Ammon's horn (tissue), 1 donor: Measurements from ENCODE around the gene CDKN1C.
A peak's percentile ranks its signal among the peaks of the same experiment; 100 is the strongest.

Experiments
- DNase-seq: peaks from one replicate; pipeline ENCODE4 v3.0.0-alpha.2; 2016; ENCODE audit warnings: low spot score

CDKN1C gene

DNA sequence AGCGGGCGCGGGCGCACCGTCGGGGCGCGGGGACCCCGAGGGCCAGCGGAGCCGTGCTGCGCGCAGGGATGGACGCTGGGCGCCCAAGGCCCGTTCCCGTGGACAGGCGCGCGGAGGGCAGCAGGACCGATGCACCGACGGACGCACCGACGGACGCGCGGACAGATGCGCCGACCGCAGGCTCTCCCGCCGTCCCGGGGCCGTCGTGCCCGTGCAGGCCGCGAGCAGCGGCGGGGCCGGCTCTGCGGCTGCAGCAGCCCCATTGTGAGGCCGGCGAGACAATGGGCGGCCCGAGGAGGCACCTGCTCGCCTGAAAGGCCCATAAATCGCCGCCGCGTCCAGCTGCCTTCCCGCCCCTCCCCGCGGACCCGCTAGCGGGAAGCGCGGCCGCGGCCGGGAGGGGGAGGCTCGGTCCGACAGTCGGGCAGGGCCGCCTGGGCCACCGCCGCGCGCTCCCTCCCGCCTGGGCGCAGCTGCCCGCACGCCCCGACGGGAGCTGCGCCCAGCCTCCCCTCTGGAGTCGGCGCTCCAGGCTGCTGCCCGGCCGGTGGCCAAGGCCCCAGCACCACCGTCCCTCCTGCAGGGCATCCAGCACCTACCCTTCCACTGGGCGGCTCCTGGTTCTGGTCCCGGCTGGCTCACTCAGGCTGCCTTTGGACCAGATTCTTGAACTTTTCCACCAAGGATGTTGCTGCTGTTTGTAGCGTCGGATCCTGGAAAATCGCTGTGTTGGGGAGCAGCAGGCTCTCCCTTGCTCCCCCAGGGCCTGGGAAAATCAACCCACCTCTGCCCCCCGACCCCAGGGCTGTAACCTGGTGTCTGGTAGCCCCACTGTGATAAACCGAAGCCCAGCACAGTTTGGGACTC, 15.8 kb downstream of the CDKN1C start:
- DNase-seq, result peak; percentile 54

DNA sequence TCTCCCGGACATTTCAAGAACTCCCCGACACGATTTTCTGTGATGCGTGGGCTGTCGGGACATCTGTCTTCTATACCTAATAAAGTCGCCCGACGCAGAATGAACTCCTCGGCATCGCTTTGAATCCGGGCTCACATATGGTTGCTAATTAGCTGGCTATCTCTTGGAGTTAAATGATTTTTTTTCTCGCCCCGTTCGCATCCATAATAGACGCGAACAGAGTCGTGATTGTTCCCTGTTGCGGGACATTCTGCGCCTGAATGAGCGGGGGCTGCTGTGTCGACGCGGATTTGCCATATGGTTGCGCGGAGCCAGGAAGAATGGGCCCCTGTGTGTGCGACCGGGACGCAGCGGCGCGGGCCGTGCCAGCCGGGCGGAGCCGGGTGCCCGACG, 16.4 kb downstream of the CDKN1C start:
- peak; percentile 92 for DNase-seq

DNA sequence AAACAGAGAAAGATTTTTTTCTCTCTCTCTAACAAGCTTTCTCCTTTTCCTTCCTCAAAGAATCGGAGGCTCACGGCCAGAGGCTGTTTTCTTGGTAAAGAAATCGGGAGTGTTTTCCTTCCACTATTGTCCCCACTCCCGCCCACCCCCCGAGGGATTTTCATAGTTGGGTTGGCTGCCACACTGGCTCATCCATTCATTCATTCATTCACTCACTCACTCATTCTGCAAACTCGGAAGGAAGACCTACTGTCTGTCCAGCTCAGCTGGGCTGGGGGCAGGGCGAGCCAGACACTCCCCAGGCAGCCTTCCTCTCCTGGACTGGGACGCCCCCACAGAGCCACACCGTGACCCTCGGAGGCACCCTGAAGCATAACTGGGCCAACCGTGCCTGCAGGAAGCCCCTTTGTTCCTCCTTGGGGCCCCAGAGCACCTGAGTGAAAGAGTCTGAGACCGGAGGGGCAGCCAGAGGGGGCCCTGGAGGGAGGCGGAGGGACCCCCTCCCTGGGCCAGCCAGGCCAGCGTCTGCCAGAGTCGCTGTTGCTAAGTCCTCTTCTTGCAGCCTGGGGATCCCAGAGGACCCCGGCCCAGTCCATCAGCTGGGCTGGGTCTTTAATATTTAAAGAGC, 17.0 kb downstream of the CDKN1C start:
- no peak for DNase-seq

DNA sequence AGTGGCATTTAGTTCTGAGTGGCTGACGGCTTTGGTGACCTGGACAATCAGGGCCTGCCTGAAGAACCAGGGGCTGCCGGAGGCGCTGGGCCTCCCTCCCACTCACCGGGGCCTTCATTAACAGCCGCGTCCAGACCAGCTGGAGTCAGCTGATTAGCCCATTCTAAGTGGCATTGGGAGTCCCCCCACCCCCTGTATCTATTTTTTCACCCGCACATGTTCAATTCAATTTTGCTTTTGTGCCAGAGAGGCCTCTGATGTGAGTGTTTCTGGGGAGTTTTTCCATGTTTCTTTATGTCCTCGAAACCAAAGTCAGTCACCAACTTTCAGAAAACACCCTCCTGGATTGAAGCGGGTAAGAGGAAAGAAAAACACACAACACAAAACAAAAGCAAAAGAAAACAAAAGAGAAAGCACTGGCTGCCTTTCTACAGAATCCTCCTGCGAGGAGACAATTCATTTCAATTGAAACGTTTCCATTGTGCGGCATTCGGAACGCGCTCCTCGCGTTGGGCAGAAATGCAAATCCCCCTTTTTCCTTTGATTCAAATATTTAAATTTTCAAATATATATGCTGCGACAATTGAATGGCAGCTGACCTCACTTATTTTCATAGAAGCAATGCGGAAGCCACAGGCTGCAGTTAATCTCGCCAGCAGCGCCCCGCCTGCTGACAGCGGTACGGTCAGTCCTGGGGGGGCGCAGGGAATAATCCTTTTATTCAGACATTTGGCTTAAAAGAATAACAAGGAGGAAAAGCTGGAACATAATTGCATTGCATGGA, 17.7 kb downstream of the CDKN1C start:
- DNase-seq, result peak; percentile 53

DNA sequence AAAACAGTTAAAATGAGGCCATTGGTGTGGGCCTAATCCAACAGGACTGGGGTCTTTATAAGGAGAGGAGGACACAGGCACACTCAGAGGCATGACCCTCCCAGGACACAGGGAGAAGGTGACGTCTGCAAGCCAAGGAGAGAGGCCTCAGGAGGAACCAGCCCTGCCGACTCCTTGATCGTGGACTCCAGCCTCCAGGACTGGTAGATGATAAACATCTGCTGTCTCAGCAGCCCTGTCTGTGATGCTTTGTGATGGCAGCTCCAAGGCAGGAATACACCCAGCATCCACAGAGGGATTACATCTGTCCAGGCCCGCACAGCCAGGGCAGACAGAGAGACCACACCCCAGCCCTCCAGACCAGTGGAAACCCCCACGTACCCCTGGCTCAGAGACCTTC, 18.4 kb downstream of the CDKN1C start:
- DNase-seq, result no peak

DNA sequence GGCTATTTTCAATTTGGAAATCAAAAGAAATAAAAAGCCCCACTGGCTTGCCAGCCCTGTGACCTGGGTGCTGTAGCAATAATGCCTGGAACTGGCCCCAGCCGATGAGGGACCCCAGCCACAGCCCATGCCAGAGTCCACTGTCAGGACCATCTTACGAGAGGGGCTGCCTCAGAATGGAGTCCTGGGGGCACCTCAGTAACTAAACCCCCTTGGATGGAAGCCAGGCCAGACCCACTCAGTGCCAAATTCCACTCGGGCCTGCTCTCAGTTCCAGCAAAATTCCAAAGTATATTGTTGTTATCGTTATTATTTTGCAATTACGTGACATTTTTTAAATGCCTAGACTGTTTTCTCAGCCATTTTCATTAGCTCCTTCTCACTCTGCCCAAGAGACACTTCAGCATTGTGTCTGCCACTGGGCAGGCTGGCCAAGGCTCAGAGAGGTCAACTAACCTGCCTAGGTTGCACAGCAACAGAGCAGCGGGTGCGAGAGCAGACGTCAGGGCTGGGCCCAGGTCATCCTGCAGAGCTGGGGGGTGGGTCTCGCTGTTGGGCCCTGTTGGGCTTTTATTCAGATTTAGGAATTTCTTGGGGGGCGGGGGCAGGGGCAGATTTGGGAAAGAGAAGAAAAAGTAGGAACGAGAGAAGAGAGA, 19.5 kb downstream of the CDKN1C start:
- no peak for DNase-seq

DNA sequence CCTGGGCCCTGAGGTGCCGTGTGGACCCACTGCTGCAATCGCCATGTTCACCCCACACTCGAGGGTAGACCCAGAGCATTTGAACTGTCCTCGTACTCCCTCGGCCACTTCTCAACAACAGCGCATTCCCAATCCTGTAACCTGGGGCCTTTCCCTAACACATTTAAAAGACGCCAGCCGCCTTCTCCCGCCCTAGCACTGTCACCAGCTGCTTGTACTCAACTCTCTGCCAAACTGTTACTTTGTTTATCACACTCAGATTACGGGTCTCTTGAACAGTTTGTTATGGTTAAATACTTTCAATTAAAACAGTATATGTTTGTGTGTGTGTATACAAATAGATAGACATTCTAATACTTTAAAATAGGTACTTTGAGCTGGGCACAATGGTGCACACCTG, 20.7 kb downstream of the CDKN1C start:
- no peak for DNase-seq

DNA sequence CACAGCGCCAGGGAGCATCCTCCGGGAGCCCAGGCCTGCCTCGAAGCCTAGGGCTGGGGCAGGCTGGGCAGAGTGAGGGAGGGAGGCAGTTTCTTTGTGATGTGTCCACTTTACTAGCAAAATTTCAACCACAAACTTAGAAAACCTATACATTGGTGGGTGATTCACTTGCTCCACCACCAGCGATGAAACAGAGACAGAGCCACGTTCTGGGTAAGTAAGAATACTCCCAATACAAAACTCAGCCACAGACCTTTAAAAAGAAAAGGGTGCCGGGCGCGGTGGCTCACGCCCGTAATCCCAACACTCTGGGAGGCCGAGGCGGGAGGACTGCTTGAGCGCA, 22.3 kb downstream of the CDKN1C start:
- DNase-seq, result no peak

DNA sequence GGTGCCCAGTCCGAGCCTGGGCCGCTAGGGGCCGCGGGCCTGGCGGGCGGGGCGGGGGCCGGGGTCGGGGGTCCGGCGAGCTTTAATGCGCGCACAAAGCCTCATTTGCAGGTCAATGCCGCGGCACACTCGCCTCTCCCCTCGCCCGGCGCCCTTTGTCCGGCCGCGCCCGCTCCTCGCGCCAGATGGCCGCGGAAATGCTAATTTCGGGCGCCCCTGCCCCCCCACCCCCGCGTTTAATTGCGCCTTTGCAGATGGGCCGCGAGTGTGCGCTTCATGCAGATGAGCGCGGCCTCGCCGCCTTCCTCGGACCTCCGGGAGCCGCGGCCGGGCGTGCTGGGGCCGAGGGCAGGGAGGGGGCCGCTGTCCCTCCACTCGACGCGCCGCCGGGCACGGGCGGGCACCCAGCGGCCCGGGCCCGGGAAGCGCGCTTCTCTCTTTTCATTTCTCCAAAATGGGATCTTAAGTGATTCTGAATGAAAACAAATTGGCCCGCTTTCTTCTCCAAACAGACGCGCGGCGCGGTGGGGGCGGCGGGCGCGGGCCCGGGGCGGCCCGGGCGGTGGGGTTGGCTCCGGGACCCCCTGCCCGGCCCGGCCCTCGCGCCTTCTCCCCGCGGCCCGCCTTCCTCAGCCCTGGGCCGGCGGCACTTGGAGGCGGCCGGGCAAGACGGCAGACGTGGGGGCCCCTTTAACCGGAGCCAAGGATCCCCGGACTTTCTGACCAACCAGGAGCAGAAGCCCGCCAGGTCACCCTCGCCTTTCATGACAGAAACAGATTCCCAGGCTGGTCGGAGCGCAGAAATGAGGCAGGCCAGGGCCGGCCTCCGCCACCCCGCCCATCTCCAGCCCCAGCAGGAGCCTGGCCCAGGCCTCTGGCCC, 22.9 kb downstream of the CDKN1C start:
- DNase-seq, result no peak

DNA sequence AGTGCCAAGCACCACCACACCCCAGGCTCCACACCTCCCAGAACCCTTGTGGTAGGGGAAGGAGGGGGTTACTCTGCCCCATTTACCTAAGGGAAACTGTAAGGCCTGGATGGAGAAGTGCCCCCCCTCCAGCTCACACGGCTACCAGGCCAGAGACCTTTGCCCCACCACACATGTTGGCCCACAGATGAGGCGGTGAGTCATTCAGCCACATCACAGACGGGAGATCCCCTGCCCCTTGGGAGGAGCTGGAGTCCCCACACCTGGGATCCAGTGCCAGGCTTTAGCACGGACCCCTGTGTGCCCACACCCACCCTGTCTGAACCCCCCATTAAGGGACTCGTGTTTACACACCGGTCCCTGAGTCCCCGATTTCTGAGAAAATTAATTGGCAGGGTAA, 24.9 kb downstream of the CDKN1C start:
- DNase-seq, result no peak

DNA sequence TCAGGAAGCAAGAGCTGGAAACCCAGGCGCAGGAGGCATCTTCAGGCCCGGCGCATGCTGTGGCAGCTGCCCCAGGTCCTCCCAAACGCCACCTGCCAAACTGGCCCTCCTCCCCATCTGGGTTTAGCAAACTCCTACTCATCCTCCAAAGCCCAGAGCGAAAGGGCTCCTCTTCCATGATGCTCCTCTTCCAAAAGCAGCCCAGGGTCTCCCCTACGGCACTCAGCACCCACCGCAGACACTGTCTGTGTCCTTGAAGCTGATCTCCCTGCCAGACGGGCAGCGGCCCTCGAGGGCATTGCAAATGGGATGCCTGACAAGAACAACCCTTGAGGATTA, 25.9 kb downstream of the CDKN1C start:
- no peak for DNase-seq

DNA sequence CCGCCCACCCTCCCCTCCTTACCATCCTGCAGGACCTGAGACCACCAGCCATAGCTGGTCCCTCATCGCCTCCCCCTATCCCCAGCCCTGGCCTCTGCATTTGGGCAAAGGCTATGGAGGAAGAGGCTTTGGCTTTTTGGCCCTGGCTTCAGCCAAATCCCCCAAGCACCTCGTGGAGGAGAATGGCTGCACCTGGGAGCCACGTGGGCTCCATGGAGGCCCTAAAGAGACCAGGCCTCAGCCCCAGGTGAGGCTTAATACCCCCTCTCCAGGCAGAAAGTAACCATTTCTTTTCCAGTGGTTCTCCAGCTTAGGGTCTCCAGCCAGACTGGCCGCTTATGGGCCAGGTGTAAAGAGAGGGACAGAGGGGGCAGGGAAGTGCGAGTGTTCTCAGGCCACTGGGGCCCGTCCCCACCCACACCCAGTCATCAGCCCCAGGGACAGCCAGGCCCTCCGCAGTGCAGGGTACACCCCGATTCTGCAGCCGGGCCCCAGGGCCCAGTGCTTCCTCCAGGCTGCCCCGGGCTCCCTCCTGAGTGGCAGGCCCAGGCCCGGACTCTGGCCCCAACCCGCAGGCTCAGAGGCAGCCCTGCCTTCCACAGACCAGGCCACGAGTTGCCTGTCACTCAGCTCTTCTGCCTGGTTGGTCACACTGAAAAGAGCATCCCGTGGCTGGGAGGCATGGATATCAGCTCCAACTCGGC, 26.4 kb downstream of the CDKN1C start:
- DNase-seq, result no peak

DNA sequence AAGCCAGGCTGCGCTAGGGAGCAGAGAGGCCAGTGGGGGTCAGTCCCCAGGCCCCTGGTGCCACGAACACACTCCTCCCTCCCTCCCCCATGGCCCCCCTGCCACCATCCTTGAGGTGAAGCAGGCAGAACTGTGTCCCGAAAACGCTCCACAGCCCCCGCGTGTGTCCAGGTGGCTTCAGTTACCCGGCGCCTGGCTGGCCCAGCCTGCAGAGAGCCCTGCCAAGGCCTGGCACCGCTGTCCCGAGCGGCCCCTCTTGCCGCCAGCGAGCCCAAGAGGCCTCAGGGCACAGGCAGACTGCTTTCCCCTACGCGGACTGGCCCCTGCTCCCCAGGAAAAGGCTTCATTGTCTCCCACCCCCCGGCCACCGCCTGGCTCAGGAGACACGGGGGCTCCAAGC, 27.7 kb downstream of the CDKN1C start:
- DNase-seq, result no peak

DNA sequence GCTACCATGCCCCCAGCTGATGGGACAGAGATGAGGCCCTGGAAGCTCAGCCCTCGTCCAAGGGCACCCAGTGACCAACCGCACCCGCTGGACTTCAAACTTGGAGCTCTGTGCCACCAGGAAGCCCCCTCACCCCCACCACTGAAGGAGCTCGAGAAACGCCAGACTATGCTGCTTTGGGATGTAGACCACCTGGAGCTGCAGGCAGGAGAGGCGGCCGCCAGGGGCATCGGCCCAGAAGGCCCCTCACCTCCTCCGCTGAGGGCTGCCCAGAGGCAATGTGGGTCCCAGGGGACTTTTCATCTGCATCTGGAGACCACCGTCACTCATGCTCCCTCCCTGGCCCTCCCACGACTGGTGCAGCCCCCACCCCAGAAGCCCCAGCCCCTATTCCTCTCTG, 28.3 kb downstream of the CDKN1C start:
- DNase-seq, result no peak

DNA sequence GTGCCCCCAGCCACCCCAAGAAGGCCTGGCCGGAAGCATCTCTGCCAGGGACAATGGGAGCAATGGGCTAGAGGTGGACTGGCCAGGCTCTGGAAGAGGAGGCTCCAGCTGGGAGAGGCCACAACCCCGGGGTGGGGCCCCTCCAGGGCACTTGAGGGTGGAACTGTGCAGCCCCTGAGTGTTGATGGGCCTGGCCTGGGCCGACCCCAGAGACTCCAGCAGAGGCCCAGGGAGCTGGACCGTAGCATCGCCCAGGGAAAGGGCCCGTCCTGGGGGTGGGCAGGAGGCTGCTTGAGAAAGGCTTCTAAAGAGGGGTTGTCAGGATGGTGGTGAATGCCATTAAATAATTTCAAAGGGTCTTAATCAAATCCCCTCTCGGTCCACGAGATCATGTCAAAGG, 30.4 kb downstream of the CDKN1C start:
- no peak for DNase-seq

DNA sequence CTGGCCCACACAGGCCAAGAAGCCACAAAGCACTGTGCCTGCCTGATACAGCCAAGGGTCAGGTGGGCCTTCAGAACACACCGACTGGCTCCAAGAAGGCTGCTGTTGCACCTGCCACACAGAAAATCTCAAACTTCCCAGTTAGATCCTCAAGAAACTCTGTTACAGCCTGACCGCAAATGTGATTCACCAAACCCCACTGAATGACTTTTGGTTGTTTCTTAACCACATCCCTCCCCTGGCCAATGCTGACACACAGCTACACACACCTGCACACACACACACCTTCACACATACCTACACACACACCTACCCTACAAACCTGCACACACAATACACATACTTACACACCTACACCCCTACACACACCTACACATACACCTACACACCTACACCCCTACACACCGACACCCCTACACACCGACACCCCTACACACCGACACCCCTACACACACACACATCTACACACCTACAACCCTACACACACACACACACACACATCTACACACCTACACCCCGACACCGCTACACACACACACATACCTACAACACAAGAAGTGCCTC, 31.5 kb downstream of the CDKN1C start:
- no peak for DNase-seq

DNA sequence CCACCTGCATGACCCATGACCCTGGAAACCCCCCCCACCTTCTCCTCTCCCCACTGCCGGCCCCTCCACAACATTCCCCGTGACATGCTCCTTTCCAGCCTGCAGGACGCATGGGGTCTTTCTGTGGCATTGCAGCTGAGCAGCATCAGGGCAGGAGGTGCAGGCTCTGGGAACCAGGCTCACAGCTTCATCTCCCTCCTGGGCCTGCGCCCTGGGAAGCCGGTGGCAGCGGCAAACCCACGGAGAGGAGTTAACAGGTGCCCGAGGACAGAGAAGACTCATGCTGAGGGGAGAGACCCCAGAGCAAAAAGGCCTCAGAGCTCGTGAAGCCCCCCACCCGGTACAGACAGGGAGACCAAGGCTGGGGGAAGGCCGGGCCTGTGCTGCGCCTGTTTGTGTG, 32.2 kb downstream of the CDKN1C start:
- DNase-seq, result no peak

DNA sequence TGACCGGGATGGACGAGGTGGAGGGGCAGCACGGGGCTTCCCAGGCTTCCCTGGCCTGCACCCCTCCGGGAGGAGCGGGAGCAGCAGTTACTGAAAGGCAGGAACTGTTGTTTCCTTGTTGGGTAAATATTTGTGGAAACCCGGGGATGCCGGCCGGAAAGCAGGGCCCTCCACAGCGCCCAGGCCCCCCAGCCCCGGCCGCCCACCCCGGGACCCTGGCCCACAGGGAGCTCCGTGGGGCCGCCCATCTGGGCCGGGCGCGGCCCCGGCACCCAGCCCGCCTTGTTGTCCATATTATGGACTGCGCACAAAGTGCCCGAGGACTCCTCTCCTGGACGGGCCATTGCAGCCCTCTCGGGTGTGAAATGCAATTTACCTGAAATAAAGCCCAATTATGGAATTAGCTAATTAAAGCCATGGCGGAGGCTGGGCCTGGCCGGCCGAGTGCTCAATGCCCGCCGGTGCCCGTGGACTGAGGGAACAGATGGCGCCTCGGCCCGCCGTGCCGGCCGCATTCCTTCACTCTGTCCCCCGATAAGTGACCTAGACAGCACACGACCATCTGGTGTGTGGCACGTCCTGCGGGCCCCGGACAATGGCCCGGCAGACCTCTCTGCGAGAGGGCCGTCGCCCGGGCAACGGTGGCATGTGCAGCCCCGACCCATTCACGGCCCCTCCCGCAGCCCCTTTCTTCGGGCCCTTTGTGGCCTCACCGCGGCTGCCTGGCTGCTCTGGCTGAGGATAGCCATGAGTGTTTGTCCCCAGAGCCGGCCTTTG, 35.4 kb downstream of the CDKN1C start:
- no peak for DNase-seq

DNA sequence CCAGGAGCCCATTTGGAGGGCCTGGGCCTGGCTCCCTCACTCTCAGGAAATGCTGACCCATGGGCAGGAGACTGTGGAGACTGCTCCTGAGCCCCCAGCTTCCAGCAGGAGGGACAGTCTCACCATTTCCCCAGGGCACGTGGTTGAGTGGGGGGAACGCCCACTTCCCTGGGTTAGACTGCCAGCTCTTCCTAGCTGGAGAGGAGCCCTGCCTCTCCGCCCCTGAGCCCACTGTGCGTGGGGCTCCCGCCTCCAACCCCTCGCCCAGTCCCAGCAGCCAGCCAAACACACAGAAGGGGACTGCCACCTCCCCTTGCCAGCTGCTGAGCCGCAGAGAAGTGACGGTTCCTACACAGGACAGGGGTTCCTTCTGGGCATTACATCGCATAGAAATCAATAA, 37.1 kb downstream of the CDKN1C start:
- DNase-seq, result no peak

DNA sequence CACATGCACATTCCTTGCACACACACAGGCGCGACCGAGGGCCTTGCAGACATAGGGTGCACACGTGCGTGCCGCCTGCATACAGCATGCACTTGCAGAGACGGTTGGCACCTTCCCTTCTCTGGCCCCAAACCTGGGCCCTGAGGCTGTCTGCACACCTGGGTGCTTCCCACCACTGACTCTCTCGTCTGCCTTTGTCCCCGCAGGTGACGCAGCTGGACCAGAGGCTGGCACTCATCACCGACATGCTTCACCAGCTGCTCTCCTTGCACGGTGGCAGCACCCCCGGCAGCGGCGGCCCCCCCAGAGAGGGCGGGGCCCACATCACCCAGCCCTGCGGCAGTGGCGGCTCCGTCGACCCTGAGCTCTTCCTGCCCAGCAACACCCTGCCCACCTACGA, 38.0 kb downstream of the CDKN1C start:
- no peak for DNase-seq
